WI38 (cell line): Measurements from ENCODE around the gene KIRREL1.

Experiments used
- H3K4me3 ChIP-seq: 2 replicates; pipeline ENCODE4 v1.5.1; 2011; ENCODE audit warnings: low read depth, mild to moderate bottlenecking, control low read depth, low read length
- CTCF ChIP-seq: IDR thresholded peaks from 2 replicates; pipeline ENCODE4 v1.5.1; 2012; ENCODE audit warnings: low read depth, mild to moderate bottlenecking, control low read depth, low read length

The KIRREL1 gene

GRCh38 chr1:158089476-158089875, 96.0 kb downstream of the KIRREL1 start:
- no peak overlapping the region for H3K4me3 ChIP-seq
- no peak for TF ChIP-seq CTCF

DNA sequence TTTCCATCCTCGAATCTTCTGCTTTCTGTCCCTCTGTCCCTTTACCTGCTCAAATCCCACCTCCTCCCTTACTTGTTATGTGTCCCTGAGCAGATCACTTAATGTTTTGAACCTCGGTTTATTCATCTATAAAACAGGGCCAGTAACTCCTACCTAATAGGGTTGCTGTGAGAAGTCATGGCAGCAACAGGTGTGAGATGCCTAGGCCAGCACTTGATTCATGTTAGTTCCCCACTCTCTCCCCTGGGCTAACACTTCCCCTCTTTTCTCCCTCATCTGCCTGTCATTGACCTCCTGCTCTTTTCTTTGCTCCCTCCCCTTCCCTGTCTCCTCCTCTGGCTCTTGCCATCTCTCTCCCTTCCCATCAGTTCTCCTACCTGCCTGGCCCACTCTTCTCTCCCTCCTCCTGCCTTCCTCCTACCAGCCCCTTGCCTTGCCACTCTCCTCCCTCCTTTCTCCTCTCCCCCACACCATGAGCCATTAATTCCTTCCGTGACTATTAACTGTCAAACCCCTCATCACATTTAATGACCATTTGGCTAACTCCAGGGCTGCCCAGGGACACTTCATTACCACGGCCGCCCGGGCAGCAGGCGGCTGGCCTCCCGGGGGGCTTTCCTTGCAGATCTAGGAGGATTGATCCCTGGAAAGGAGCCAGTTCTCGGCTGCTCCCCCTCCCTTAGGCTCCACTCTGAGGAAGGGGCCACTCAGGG, 96.6 kb downstream of the KIRREL1 start:
- no peak for TF ChIP-seq CTCF
- H3K4me3 ChIP-seq: no peak overlapping the region

- H3K4me3 ChIP-seq: no peak overlapping the region
- no peak for TF ChIP-seq CTCF
These were observed 99.9 kb downstream of the KIRREL1 start for GRCh38 chr1:158093376-158093775.

GRCh38 chr1:158094571-158094970, 101.1 kb downstream of the KIRREL1 start:
- no peak for TF ChIP-seq CTCF
- no peak overlapping the region for H3K4me3 ChIP-seq

GRCh38 chr1:158095737-158096335, 102.4 kb downstream of the KIRREL1 start:
- peak; percentile 77 for TF ChIP-seq CTCF
- no peak overlapping the region for H3K4me3 ChIP-seq

DNA sequence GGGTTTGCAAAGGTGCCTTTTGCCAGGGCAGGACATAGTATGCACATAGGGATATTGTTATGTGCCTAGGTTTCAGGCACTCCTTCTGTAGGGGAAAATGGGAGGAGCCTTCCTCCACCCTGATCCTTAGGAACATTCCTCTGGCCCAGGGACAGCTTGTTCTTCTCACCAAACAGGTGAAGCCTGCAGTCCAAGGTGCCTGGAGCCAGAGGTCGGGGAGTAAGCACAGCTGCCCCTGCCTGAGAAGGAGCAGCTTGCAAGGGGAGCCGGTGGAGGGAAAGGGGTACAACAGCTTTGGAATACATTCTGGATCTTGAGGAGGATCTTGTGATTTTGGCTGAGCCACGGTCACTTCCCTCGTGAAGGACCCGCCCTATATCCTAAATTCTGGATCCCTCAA, 104.8 kb downstream of the KIRREL1 start:
- H3K4me3 ChIP-seq: no peak overlapping the region
- no peak for TF ChIP-seq CTCF

GRCh38 chr1:158099185-158099584, 105.7 kb downstream of the KIRREL1 start:
- TF ChIP-seq CTCF: no peak
- H3K4me3 ChIP-seq: no peak overlapping the region
